Measurements from ENCODE around the gene CDK13.

- TF ChIP-seq, protein P1, sequence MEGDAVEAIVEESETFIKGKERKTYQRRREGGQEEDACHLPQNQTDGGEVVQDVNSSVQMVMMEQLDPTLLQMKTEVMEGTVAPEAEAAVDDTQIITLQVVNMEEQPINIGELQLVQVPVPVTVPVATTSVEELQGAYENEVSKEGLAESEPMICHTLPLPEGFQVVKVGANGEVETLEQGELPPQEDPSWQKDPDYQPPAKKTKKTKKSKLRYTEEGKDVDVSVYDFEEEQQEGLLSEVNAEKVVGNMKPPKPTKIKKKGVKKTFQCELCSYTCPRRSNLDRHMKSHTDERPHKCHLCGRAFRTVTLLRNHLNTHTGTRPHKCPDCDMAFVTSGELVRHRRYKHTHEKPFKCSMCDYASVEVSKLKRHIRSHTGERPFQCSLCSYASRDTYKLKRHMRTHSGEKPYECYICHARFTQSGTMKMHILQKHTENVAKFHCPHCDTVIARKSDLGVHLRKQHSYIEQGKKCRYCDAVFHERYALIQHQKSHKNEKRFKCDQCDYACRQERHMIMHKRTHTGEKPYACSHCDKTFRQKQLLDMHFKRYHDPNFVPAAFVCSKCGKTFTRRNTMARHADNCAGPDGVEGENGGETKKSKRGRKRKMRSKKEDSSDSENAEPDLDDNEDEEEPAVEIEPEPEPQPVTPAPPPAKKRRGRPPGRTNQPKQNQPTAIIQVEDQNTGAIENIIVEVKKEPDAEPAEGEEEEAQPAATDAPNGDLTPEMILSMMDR (conservative IDR thresholded peaks at IDR 0.05; ENCODE audit: low read depth, low read length): no peak
- TF ChIP-seq EZH2 (IDR thresholded peaks at IDR 0.05; ENCODE audit: low read length, unreplicated experiment) (no peak), EZH2phosphoT487 (IDR thresholded peaks at IDR 0.05; ENCODE audit: borderline replicate concordance, low read length) (no peak)
Observed at GRCh38 chr7:40019558-40019957, 69.5 kb downstream of the CDK13 start.
